Measurements from ENCODE around the gene HIP1R. TPM values are rescaled to one million over a fixed set of nuclear protein-coding genes. Genes with fewer than 3 reads are reported as not detected.
"Not testable (repeated sequence)": the region's sequence is repeated elsewhere in the genome, so short reads cannot be mapped to it uniquely, and the experiment has no call there.

HIP1R gene
- total RNA-seq, 2 donors from 2014 or later = 61.5 to 67.4 TPM

- peak overlapping the region; percentile 97 for H3K27ac Mint-ChIP-seq
- H3K4me1 Mint-ChIP-seq = peaks cover 55% of the 10 kb centered on the region
- ATAC-seq (no peak), DNase-seq (no peak)
- peak overlapping the region; percentile 96 for H3K4me3 Mint-ChIP-seq
- H3K9me3 ChIP-seq (ENCODE audit: control insufficient read depth, low read length, poor library complexity, severe bottlenecking) = no peaks in the 10 kb centered on the region
- peaks cover 3% of the 10 kb centered on the region for H3K36me3 Mint-ChIP-seq (ENCODE audit: low read depth)
- no peaks in the 10 kb centered on the region for H3K27me3 Mint-ChIP-seq
These were observed 61.4 kb downstream of the HIP1R start for GRCh38 chr12:122896662-122897061.

DNA sequence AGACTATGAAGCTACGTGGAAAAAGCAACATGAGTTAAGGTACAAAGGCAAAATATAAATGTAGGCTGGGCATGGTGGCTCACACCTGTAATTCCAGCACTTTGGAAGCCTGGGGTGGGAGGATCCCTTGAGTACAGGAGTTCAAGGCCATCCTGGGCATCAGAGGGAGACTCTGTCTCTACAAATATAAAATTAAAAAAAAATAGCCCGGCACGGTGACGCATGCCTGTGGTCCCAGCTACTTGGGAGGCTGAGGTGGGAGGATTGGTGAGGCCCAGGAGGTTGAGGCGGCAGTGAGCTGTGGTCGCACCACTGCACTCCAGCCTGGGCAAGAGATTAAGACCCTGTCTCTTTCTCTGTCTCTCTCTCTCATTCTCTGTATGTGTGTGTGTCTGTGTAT, 64.6 kb downstream of the HIP1R start:
- H3K4me1 Mint-ChIP-seq = peaks cover 41% of the 10 kb centered on the region
- H3K36me3 Mint-ChIP-seq (ENCODE audit: low read depth) = peaks cover 3% of the 10 kb centered on the region
- ATAC-seq (no peak), DNase-seq (no peak)
- H3K27me3 Mint-ChIP-seq = no peaks in the 10 kb centered on the region
- peak overlapping the region; percentile 97 for H3K27ac Mint-ChIP-seq
- no peaks in the 10 kb centered on the region for H3K9me3 ChIP-seq (ENCODE audit: control insufficient read depth, low read length, poor library complexity, severe bottlenecking)
- no peak overlapping the region for H3K4me3 Mint-ChIP-seq

DNA sequence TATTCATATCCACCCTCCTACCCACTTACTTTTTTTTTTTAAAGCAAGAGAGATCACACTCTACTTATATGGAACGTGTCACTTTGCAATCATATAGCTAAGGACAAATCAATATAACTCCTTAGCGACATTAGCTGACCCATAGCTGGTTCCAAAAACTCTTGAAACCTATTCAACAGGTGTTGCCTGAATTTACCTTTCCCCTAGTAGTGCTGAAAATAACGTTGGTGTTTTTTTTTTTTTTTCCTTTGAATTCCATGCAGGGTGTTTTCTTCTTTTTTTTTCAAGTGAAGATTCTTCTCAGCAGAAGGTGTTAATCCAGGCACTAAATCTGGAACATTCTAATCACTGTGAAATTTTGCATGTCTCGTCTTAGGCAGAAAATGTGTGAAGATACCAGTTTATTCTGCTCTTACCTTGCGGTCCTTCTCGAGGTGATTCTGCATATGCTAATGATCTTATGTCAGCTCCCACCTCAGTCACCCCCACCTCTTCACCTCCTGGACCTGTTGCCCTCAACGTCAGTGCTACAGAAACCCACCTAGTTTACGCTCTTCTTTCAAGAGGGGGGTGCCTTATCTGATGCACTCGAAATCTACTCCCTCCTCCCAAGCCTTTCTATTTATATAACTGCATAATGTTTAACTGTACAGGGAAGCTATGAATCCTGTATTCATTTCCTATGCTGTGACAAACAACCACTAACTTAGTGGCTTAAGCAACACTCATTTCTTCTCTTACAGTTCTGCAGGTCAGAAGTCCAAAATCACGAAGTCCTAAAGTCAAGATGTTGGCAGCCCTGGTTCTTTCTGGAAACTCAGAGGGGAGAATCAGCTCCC, 67.8 kb downstream of the HIP1R start:
- Mint-ChIP-seq H3K27ac (no peak overlapping the region), H3K4me1 (peaks cover 23% of the 10 kb centered on the region), H3K36me3 (ENCODE audit: low read depth) (no peaks in the 10 kb centered on the region), H3K27me3 (no peaks in the 10 kb centered on the region), H3K4me3 (no peak overlapping the region)
- no peak for DNase-seq
- no peak for ATAC-seq
- H3K9me3 ChIP-seq (ENCODE audit: control insufficient read depth, low read length, poor library complexity, severe bottlenecking) = no peaks in the 10 kb centered on the region

DNA sequence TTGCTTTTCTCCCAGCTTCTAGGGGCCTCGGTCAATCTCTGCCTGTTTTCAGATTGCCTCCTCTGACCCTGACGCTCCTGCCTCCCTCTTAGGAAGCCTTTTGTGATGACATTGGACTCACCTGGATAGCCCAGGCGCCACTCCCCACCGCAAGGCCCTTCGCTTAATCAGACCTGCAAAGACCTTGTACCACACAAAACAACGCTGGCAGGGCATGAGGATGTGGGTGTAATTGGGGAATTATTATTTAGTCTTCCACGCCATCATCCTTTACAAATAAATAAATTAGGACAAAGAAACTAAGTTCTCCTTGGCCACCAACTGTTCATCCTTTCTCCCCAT, 68.4 kb downstream of the HIP1R start:
- Mint-ChIP-seq H3K27ac (no peak overlapping the region), H3K36me3 (ENCODE audit: low read depth) (no peaks in the 10 kb centered on the region), H3K4me1 (peaks cover 17% of the 10 kb centered on the region), H3K4me3 (no peak overlapping the region), H3K27me3 (no peaks in the 10 kb centered on the region)
- DNase-seq = no peak
- H3K9me3 ChIP-seq (ENCODE audit: control insufficient read depth, low read length, poor library complexity, severe bottlenecking) = no peaks in the 10 kb centered on the region
- ATAC-seq = no peak

DNA sequence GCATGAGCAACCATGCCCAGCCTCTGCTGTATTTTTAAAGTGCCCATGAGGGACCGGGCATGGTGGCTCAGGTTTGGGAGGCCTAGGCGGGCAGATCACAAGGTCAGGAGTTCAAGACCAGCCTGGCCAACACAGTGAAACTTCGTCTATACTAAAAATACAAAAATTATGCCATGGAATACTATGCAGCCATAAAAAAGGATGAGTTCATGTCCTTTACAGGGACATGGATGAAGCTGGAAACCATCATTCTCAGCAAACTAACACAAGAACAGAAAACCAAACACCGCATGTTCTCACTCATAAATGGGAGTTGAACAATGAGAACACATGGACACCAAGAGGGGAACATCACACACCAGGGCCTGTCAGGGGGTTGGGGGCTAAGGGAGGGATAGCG, 70.0 kb downstream of the HIP1R start:
- not testable (repeated sequence) for H3K27me3 Mint-ChIP-seq; H3K27ac Mint-ChIP-seq; H3K9me3 ChIP-seq (ENCODE audit: control insufficient read depth, low read length, poor library complexity, severe bottlenecking); DNase-seq; H3K36me3 Mint-ChIP-seq (ENCODE audit: low read depth); H3K4me1 Mint-ChIP-seq; H3K4me3 Mint-ChIP-seq; ATAC-seq

DNA sequence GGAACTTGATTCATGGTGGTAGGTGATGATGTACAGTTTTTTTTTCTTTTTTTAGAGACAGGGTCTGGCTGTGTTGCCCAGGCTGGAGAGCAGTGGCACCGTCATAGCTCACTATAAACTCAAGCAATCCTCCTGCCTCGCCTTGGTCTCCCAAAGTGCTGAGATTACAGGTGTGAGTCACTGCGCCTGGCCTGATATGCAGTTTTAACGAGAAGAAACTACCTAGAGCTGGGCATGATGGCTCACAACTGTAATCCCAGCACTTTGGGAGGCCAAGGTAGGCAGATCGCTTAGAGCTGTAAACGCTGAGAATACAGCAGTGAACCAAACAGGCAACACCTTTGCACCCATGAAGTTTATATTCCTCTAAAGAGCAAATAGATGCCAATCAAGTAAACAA, 73.7 kb downstream of the HIP1R start:
- Mint-ChIP-seq H3K4me1 (no peaks in the 10 kb centered on the region), H3K36me3 (ENCODE audit: low read depth) (no peaks in the 10 kb centered on the region), H3K4me3 (no peak overlapping the region), H3K27me3 (no peaks in the 10 kb centered on the region), H3K27ac (no peak overlapping the region)
- ATAC-seq = no peak
- DNase-seq = no peak
- H3K9me3 ChIP-seq (ENCODE audit: control insufficient read depth, low read length, poor library complexity, severe bottlenecking) = no peaks in the 10 kb centered on the region

DNA sequence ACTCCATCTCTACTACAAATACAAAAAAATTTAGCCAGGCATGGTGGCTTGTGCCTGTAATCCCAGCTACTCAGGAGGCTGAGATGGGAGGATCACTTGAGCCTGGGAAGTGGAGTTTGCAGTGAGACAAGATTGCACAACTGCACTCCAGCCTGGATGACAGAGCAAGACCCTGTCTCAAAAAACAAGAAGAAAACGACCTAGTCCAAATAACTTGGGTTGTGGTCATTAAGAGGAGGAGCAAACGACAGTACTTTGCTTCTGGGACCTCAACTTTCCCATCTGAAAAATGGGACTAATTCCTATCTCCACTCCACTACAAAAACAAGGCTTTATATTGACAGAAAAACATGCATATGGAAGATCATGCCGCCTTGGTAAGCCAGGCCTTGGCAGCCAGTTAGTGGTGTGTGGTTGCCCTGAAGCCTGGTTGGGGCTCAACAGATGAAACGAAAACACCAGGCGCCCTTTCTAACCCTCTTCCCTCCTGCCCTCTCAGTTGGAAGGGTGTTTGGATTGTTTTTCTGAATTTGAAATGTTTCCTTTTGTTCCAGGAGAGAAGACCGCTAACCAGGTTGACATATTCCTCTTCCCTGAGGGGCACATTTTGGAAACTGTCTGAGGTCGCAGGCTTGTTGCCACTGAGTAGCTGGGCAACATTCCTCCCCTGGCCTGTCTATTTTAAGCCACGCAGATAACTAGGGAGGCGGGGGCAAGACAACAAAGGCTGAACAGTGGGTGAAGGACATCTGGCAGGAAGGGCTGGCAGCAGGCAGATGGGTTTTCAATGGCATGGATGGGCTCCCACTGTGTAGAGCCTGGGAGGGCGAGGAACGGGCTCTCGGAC, 74.4 kb downstream of the HIP1R start:
- ATAC-seq (no peak), DNase-seq (no peak)
- Mint-ChIP-seq H3K27me3 (no peaks in the 10 kb centered on the region), H3K36me3 (ENCODE audit: low read depth) (no peaks in the 10 kb centered on the region), H3K4me1 (no peaks in the 10 kb centered on the region), H3K27ac (no peak overlapping the region), H3K4me3 (no peak overlapping the region)
- H3K9me3 ChIP-seq (ENCODE audit: control insufficient read depth, low read length, poor library complexity, severe bottlenecking) = no peaks in the 10 kb centered on the region

Other genes with a start within 250 kb of the HIP1R start
- gene HCAR2, start 132.1 kb upstream of the HIP1R start, total RNA-seq = under 1 TPM in 1 of 2 donors, not detected in 1; 0.99 TPM
- 1 to 10 TPM in 1 of 2 donors, under 1 TPM in 1; 0.39 to 1.3 TPM for gene HCAR3, start 118.6 kb upstream of the HIP1R start, total RNA-seq
- not detected for gene HCAR1, start 104.6 kb upstream of the HIP1R start, total RNA-seq
- 10 to 100 TPM; 35.5 to 37.3 TPM for gene DENR, start 82.6 kb upstream of the HIP1R start, total RNA-seq
- gene CCDC62, start 60.9 kb upstream of the HIP1R start, total RNA-seq = under 1 TPM; 0.35 to 0.63 TPM
- 10 to 100 TPM; 82.2 to 90.5 TPM for gene VPS37B, start 60.7 kb downstream of the HIP1R start, total RNA-seq
- gene ABCB9, start 131.0 kb downstream of the HIP1R start, total RNA-seq = 1 to 10 TPM; 4.1 to 6.1 TPM
- gene OGFOD2, start 139.8 kb downstream of the HIP1R start, total RNA-seq = 10 to 100 TPM; 17.9 to 20.3 TPM
- gene ARL6IP4, start 145.2 kb downstream of the HIP1R start, total RNA-seq = 100 to 1,000 TPM; 109 to 131 TPM